K562 (cell line): ENCODE data around the gene TSGA10IP. TPM values are rescaled to one million over a fixed set of nuclear protein-coding genes. Genes with fewer than 3 reads are reported as not detected.
A peak's percentile ranks its signal among the peaks of the same experiment; 100 is the strongest.

ENCODE experiments used
- ATAC-seq: fragments of 200-7000 bp; cut with Tn5 transposase; 3 replicates; pipeline ENCODE4 v1.9.1; 2020; ENCODE audit warnings: moderate library complexity
- BruUV-seq: library from RNA; stranded (reverse); fragments of 400-500 nt; replicated peaks from 2 replicates; lab custom pipeline; 2021; lab: Mats Ljungman, UMichigan
- CTCF ChIA-PET: fragments of 300-600 bp; formaldehyde crosslinking; extraction: SDS; loops from one replicate; lab custom pipeline; 2021; ENCODE audit warnings: low intra/inter-chr PET ratio; lab: Yijun Ruan, JAX
- POLR2A ChIA-PET: fragments of 300-600, 350-650 bp; sonication (Branson Sonifier 250); formaldehyde crosslinking; extraction: SDS; loops from one replicate; lab custom pipeline; 2021; ENCODE audit warnings: antibody characterized with exemption, inconsistent platforms; lab: Yijun Ruan, JAX
- DNase-seq, 4 experiments: peaks; one replicate each; pipeline versions ENCODE4 v3.0.0 to v3.0.0-alpha.2; 2011 to 2018; ENCODE audit warnings: low spot score in 3 of 4, mixed read lengths in 3 of 4; ENCODE audit errors: extremely low read depth in 1 of 4
- FAIRE-seq: peaks from 2 replicates; lab custom pipeline; 2011; peaks lifted over from hg19 to GRCh38; lab: Jason Lieb, UNC
- H2AFZ ChIP-seq: 2 replicates; pipeline ENCODE4 v1.6.0; 2011; ENCODE audit warnings: low read depth, low read length, control low read depth, inconsistent platforms
- H3K27ac ChIP-seq: fragments of 200-600 bp; 3 replicates; pipeline ENCODE4 v1.8.0; 2011; ENCODE audit warnings: low read depth, mild to moderate bottlenecking, control low read depth, inconsistent platforms, low read length, moderate library complexity, mixed read lengths; ENCODE audit errors: extremely low read depth
- H3K27me3 ChIP-seq, 2 experiments: fragments of 300-600 bp in 1 of 2; 2 replicates in 1 of 2; 3 replicates in 1 of 2; pipeline versions ENCODE4 v1.6.0 to v1.8.0; 2011; ENCODE audit warnings: inconsistent platforms in 2 of 2, low read length in 2 of 2, mild to moderate bottlenecking in 1 of 2, mixed read lengths in 1 of 2, moderate library complexity in 1 of 2; ENCODE audit not compliant: control insufficient read depth in 2 of 2, insufficient read depth in 2 of 2
- H3K36me3 ChIP-seq: fragments of 300-600 bp; 3 replicates; pipeline ENCODE4 v1.8.0; 2011; ENCODE audit warnings: mild to moderate bottlenecking, low read length, inconsistent platforms; ENCODE audit not compliant: control insufficient read depth, insufficient read depth
- H3K4me1 ChIP-seq, 2 experiments: fragments of 200-600 bp in 1 of 2; replicated peaks in 1 of 2; 2 replicates in 1 of 2; 3 replicates in 1 of 2; pipeline versions ENCODE4 v1.5.1 to v1.8.0; 2011; ENCODE audit warnings: inconsistent platforms in 2 of 2, low read length in 2 of 2, mild to moderate bottlenecking in 1 of 2, mixed read lengths in 1 of 2, moderate library complexity in 1 of 2; ENCODE audit not compliant: control insufficient read depth in 2 of 2, insufficient read depth in 2 of 2
- H3K4me2 ChIP-seq: 2 replicates; pipeline ENCODE4 v1.6.1; 2011; ENCODE audit warnings: low read length, control low read depth, inconsistent platforms, mixed read lengths; ENCODE audit not compliant: insufficient read depth
- H3K4me3 ChIP-seq: fragments of 200-600 bp; sonication (generic), shearing (Covaris generic); 2 replicates; pipeline ENCODE4 v1.5.1; 2016; ENCODE audit warnings: control low read depth, inconsistent platforms
- H3K79me2 ChIP-seq: fragments of 200-600 bp; 3 replicates; pipeline ENCODE4 v1.8.0; 2011; ENCODE audit warnings: low read length, inconsistent platforms; ENCODE audit not compliant: control insufficient read depth, insufficient read depth
- H3K9ac ChIP-seq, 2 experiments: 2 replicates each; pipeline versions ENCODE4 v1.6.0 to v1.6.1; 2011; ENCODE audit warnings: low read depth in 2 of 2, low read length in 2 of 2, control low read depth in 1 of 2, inconsistent platforms in 1 of 2, mild to moderate bottlenecking in 1 of 2, mixed read lengths in 1 of 2; ENCODE audit not compliant: insufficient read depth in 1 of 2
- H3K9me1 ChIP-seq: one replicate; pipeline ENCODE4 v1.6.0; 2011; ENCODE audit warnings: inconsistent platforms, mild to moderate bottlenecking, low read length, moderate library complexity; ENCODE audit not compliant: control insufficient read depth, insufficient read depth
- H3K9me3 ChIP-seq: replicated peaks from 2 replicates; pipeline ENCODE4 v1.5.1; 2011; ENCODE audit warnings: low read depth, low read length, inconsistent platforms; ENCODE audit not compliant: control insufficient read depth, insufficient read depth
- H4K20me1 ChIP-seq: replicated peaks from 2 replicates; pipeline ENCODE4 v1.6.1; 2011; ENCODE audit warnings: low read length, inconsistent platforms, mixed read lengths; ENCODE audit not compliant: control insufficient read depth, insufficient read depth
- ETV6 ChIP-seq, 3 experiments: fragments of 150-350 bp in 1 of 3; sonication (generic) in 1 of 3; formaldehyde crosslinking in 1 of 3; IDR thresholded peaks; 2 replicates each; pipeline versions ENCODE4 v1.6.1 to v1.8.0; 2014 to 2022; ENCODE audit warnings: borderline replicate concordance in 2 of 3, low read depth in 2 of 3, antibody characterized with exemption in 1 of 3, low read length in 1 of 3, mild to moderate bottlenecking in 1 of 3, missing genetic modification reagents in 1 of 3
- GABPB1 ChIP-seq: sonication (generic); formaldehyde crosslinking; IDR thresholded peaks from 2 replicates; pipeline ENCODE4 v1.8.0; 2022; ENCODE audit warnings: mild to moderate bottlenecking, missing genetic modification reagents
- NCOA6 ChIP-seq: fragments of 450-650 bp; IDR thresholded peaks from 2 replicates; pipeline ENCODE4 v1.6.1; 2017; ENCODE audit warnings: mild to moderate bottlenecking
- SMARCE1 ChIP-seq: fragments of 450-650 bp; IDR thresholded peaks from 2 replicates; pipeline ENCODE4 v1.7.1; 2016; ENCODE audit warnings: mild to moderate bottlenecking
- ZFPM2 ChIP-seq: fragments of 250-450 bp; sonication (Bioruptor Pico); IDR thresholded peaks from 2 replicates; pipeline ENCODE4 v1.5.1; 2022; ENCODE audit warnings: mild to moderate bottlenecking
- ZNF146 ChIP-seq: IDR thresholded peaks from one replicate; pipeline ENCODE4 v1.6.1; 2018; ENCODE audit warnings: missing compliant biosample characterization; ENCODE audit not compliant: unreplicated experiment
- ZNF778 ChIP-seq: fragments of 450-650 bp; formaldehyde crosslinking; IDR thresholded peaks from 2 replicates; pipeline ENCODE4 v1.4.0; 2020; ENCODE audit warnings: mild to moderate bottlenecking, moderate library complexity
- ZNF780A ChIP-seq: fragments of 250-450 bp; sonication (Bioruptor Pico); IDR thresholded peaks from 2 replicates; pipeline ENCODE4 v1.5.0; 2021; ENCODE audit warnings: mild to moderate bottlenecking
- ZNF785 ChIP-seq: fragments of 250-450 bp; sonication (Bioruptor Pico); IDR thresholded peaks from 2 replicates; pipeline ENCODE4 v1.4.0; 2020; ENCODE audit warnings: mild to moderate bottlenecking
- WGBS: fragments of 100-300 bp; shearing (Covaris generic); methylation state at CpG from one replicate; pipeline ENCODE4 v1.1.6; 2016; ENCODE audit warnings: low coverage, mixed read lengths; ENCODE audit not compliant: insufficient coverage; ENCODE audit errors: missing lambda C conversion rate; 5-methylcytosine and 5-hydroxymethylcytosine counted together
- in situ Hi-C: fragments of 300-500 bp; cut with MboI; formaldehyde crosslinking; loops from 4 replicates; pipeline ENCODE4 v1.15.0; 2018; ENCODE audit warnings: inconsistent platforms, mixed read lengths
- intact Hi-C: fragments of 100-400 bp; cut with micrococcal nuclease; formaldehyde crosslinking; loops from 2 replicates; pipeline ENCODE4 v1.14.2; 2022
- polyA plus RNA-seq, 8 experiments: library from polyadenylated mRNA; depleted of rRNA in 4 of 8; stranded (reverse) in 5 of 8; unstranded in 3 of 8; fragments of >200 nt; fragmentation: Nextera tagmentation in 2 of 8; fragmentation: Illumina TruSeq in 1 of 8; extraction: Ambion mirVana in 2 of 8; extraction: Trizol in 1 of 8; gene quantifications; 2 replicates each; pipeline versions ENCODE4 v1.2.1 to v1.2.3, GENCODE V29; 2011 to 2014; ENCODE audit warnings: inconsistent platforms in 1 of 8, missing spikeins in 1 of 8
- total RNA-seq, 7 experiments: library from RNA; depleted of rRNA in 6 of 7; stranded (reverse); fragments of >200 nt in 6 of 7; fragmentation: Illumina TruSeq in 2 of 7; extraction: Trizol in 2 of 7; gene quantifications; 2 replicates each; pipeline versions ENCODE4 v1.2.1 to v1.2.3, GENCODE V29; 2011 to 2021; ENCODE audit warnings: low replicate concordance in 1 of 7
- TF ChIP-seq, protein P1 (sequence below): fragments of 250-450 bp; sonication (Bioruptor Pico); IDR thresholded peaks from 2 replicates; pipeline ENCODE4 v1.5.0; 2021; ENCODE audit warnings: mild to moderate bottlenecking, borderline replicate concordance

The TSGA10IP gene
- total and polyA plus RNA-seq, 9 of the 15 experiments (the other 6 are each of a cell fraction or from before 2014, with no cell fraction given) = not detected

DNA sequence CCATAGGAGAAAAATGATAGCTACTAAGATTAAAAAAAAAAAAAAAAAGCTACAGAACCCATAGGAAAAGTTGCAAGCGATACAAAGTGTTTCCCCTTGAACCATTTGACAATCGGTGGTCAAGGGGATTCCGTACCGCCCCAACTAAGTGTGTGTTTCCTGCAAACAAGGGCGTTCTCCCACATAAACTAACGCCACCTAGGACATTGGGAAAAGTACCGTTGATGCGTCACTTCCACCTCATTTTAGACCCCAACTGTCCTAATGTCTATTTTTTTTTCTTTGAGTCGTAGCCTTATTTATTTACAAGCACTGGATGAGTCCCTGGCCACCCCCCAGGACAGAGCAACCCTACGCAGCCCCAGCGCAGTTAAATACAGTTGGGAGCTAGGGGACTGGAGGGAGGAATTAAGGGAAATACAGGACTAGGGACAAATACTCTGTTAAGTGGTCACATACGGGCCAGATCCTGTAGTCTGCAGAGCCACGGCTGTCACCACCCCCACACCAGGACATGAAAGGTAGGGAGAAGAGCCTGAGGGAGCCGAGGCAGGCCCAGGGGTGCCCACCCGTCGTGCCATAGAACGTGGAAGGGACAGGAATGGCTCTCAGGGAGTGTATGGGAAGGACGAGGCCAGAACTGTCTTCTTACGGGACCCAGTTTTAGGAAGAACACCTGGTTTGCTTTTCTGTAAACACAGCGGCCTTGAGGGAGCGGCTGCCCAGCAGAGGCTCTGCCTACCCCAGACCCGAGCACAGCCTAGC is 37.7 kb downstream of the TSGA10IP start:
- Histone ChIP-seq H3K79me2 (no peaks in the 10 kb centered on the region), H3K4me2 (no peak overlapping the region), H3K36me3 (peaks cover 15% of the 10 kb centered on the region; the same call in 2 of the 3 replicates), H4K20me1 (no peaks in the 10 kb centered on the region), H3K4me3 (no peak overlapping the region), H3K9ac (peak overlapping the region in 1 of 2 experiments; percentile 53; a peak in 2 of 4 replicates), H3K4me1 (peaks cover 0 to 19% of the 10 kb centered on the region in 2 experiments; a peak in 1 of 5 replicates), H2AFZ (no peak overlapping the region), H3K9me3 (no peaks in the 10 kb centered on the region), H3K27ac (no peak overlapping the region), H3K27me3 (no peaks in the 10 kb centered on the region), H3K9me1 (no peaks in the 10 kb centered on the region)
- CTCF ChIA-PET = no interaction called here
- no peak for FAIRE-seq
- in situ Hi-C loops = no loop called here
- WGBS = 73% methylated on average over 22 of the region's 22 CpGs
- ATAC-seq = no peak
- no peak for DNase-seq
- no TSS peak for BruUV-seq
- no peak for TF ChIP-seq ZNF778 (CRISPR knock-in tag)
- TF ChIP-seq ZNF785 (CRISPR knock-in tag) = no peak
- TF ChIP-seq GABPB1 (CRISPR knock-in tag) = no peak
- no peak for TF ChIP-seq ZNF780A (CRISPR knock-in tag)
- no peak for TF ChIP-seq SMARCE1
- TF ChIP-seq ZFPM2 (CRISPR knock-in tag) = no peak
- TF ChIP-seq, protein P1, sequence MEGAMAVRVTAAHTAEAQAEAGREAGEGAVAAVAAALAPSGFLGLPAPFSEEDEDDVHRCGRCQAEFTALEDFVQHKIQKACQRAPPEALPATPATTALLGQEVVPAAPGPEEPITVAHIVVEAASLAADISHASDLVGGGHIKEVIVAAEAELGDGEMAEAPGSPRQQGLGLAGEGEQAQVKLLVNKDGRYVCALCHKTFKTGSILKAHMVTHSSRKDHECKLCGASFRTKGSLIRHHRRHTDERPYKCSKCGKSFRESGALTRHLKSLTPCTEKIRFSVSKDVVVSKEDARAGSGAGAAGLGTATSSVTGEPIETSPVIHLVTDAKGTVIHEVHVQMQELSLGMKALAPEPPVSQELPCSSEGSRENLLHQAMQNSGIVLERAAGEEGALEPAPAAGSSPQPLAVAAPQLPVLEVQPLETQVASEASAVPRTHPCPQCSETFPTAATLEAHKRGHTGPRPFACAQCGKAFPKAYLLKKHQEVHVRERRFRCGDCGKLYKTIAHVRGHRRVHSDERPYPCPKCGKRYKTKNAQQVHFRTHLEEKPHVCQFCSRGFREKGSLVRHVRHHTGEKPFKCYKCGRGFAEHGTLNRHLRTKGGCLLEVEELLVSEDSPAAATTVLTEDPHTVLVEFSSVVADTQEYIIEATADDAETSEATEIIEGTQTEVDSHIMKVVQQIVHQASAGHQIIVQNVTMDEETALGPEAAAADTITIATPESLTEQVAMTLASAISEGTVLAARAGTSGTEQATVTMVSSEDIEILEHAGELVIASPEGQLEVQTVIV (CRISPR knock-in tag) = no peak
- no peak for TF ChIP-seq ETV6 (IDR thresholded peaks at IDR 0.05; ENCODE audit: borderline replicate concordance in 1 of 2, low read depth in 2 of 2, low read length in 1 of 2)
- TF ChIP-seq ETV6 (CRISPR knock-in tag; IDR thresholded peaks at IDR 0.05; ENCODE audit: borderline replicate concordance) = no peak
- TF ChIP-seq ZNF146 (CRISPR knock-in tag) = no peak
- no peak for TF ChIP-seq NCOA6
- POLR2A ChIA-PET = interaction anchor here (0.6 to 1.5 kb wide), 5 partner anchors 39 to 481 kb away, joined by 3 to 5 read pairs (median 3); partner anchors contain the start of gene CCDC85B
- intact Hi-C loops = loop anchor here (10.0 kb wide), 1 partner anchor 198 kb away; the partner anchor contains the start of genes AP5B1 and OVOL1
